T-helper 1 cell treated with Interleukin-12 subunit alpha and Interleukin-12 subunit beta and Interleukin-4 antibody, amounts not matched to agents 30 μg/mL and 1 μg/mL, for 36 hours (primary cell): ENCODE data around the gene TRIM60.
"Not testable (repeated sequence)": the region's sequence is repeated elsewhere in the genome, so short reads cannot be mapped to it uniquely, and the experiment has no call there.

Experiments
- H3K27ac Mint-ChIP-seq: one replicate; pipeline ENCODE4 v1.8.0; 2021; ENCODE audit warnings: mild to moderate bottlenecking, mixed read lengths
- H3K27me3 Mint-ChIP-seq: one replicate; pipeline ENCODE4 v1.8.0; 2021; ENCODE audit warnings: low read depth, mixed read lengths
- H3K36me3 Mint-ChIP-seq: one replicate; pipeline ENCODE4 v1.8.0; 2021; ENCODE audit warnings: low read depth, mixed read lengths
- H3K4me1 Mint-ChIP-seq: one replicate; pipeline ENCODE4 v1.8.0; 2021; ENCODE audit warnings: low read depth, mixed read lengths
- H3K4me3 Mint-ChIP-seq: one replicate; pipeline ENCODE4 v1.8.0; 2021; ENCODE audit warnings: mild to moderate bottlenecking, moderate library complexity, mixed read lengths
- H3K9me3 Mint-ChIP-seq: one replicate; pipeline ENCODE4 v1.8.0; 2021; ENCODE audit warnings: mixed read lengths

Gene TRIM60

DNA sequence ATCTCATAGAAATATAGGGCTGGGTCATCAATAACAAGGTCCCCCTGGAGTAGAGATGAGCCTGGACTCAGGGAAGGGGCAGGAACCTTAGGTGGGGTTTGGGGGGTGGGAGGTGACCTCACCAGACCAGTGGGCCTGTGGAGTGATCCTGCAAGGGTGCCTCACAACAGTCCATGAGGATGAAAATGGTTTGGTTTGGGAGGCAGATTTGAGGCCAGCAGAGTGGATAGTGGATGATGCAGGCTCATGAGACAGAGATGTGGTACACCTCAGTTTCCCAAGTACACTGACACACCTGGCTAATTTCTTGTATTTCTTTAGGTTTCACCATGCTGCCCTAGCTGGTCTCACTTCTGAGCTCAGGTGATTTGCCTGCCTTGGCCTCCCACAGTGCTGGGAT lies 18.1 kb upstream of the TRIM60 start:
- peaks cover 14% of the 10 kb centered on the region for H3K4me1 Mint-ChIP-seq

DNA sequence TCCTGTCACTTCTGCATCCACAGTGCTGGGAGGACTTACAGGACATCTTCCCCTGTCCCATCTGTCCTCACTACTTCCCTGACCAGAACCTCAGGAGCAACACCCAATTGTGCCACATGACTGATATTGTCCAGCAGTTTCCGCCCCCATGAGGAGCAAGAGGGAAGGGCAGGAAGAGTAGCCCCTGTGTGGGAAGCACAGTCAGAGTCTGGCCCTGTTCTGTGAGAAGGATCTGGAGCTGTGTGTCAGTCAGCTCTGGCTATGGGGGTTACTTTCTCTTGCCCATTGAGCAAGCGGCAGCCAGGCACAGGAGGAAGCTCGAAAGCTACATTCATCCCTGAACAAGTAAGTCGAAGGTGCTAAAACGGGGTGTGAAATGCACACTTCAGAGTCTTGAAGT lies 14.8 kb upstream of the TRIM60 start:
- Mint-ChIP-seq H3K9me3 (no peaks in the 10 kb centered on the region), H3K4me3 (no peak overlapping the region), H3K27ac (no peak overlapping the region), H3K4me1 (no peaks in the 10 kb centered on the region), H3K27me3 (peaks cover 26% of the 10 kb centered on the region), H3K36me3 (no peaks in the 10 kb centered on the region)

More for the DNA sequence above, 18.1 kb upstream of the TRIM60 start:
- Mint-ChIP-seq H3K36me3 (no peaks in the 10 kb centered on the region), H3K9me3 (no peaks in the 10 kb centered on the region), H3K27me3 (peaks cover 47% of the 10 kb centered on the region), H3K4me3 (no peak overlapping the region), H3K27ac (no peak overlapping the region)

DNA sequence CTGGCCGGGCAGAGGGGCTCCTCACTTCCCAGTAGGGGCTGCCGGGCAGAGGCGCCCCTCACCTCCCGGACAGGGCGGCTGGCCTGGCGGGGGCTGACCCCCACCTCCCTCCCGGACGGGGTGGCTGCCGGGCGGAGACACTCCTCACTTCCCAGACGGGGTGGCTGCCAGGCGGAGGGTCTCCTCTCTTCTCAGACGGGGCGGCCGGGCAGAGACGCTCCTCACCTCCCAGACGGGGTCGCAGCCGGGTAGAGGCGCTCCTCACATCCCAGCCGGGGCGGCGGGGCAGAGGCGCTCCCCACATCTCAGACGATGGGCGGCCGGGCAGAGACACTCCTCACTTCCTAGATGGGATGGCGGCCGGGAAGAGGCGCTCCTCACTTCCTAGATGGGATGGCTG lies 11.8 kb upstream of the TRIM60 start:
- not testable (repeated sequence) for H3K36me3 Mint-ChIP-seq, H3K27ac Mint-ChIP-seq, H3K4me1 Mint-ChIP-seq, H3K4me3 Mint-ChIP-seq, H3K9me3 Mint-ChIP-seq
- H3K27me3 Mint-ChIP-seq = peaks cover 21% of the 10 kb centered on the region

DNA sequence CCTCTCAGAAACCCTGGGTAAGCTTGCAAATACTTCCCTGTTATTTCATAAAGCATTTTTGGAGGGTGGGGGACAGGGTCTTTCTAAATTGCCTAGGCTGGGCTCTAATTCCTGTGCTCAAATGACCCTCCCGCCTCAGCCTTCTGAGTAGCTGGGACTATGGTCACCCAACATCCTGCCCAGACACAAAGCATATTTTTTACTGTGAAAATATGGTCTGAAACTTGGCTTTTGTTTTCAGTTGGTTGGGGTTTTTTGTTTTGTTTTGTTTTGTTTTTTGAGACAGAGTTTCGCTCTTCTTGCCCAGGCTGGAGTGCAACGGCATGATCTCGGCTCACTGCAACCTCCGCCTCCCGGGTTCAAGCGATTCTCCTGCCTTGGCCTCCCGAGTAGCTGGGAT lies 6.0 kb upstream of the TRIM60 start:
- not testable (repeated sequence) for H3K9me3 Mint-ChIP-seq, H3K27me3 Mint-ChIP-seq, H3K4me1 Mint-ChIP-seq, H3K36me3 Mint-ChIP-seq, H3K4me3 Mint-ChIP-seq, H3K27ac Mint-ChIP-seq

DNA sequence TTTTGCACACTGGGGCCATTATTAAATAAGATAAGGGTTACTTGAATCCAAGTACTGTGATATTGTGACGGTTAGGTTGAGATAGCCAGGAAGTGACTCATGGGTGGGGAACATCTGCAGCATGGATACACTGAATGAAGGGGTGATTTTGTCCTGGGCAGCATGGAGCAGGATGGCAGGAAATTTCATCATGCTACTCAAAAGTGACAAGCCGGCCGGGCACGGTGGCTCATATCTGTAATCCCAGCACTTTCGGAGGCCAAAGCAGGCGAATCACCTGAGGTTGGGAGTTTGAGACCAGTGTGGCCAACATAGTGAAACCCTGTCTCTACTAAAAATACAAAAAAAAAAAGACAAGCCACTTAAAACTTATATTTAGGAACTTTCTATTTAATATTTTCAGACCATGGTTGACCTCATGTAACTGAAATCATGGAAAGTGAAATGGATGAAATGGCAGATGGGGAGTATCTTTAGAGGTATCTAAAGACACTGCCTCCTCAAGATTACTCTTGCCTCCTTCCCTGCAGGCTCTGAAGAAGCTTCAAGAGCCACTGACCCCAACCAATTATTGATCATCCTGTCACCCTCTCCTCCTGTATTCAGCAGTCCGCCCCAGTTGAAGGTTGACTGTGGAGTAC lies 3.9 kb upstream of the TRIM60 start:
- Mint-ChIP-seq H3K9me3 (no peaks in the 10 kb centered on the region), H3K36me3 (no peaks in the 10 kb centered on the region), H3K4me3 (no peak overlapping the region)

DNA sequence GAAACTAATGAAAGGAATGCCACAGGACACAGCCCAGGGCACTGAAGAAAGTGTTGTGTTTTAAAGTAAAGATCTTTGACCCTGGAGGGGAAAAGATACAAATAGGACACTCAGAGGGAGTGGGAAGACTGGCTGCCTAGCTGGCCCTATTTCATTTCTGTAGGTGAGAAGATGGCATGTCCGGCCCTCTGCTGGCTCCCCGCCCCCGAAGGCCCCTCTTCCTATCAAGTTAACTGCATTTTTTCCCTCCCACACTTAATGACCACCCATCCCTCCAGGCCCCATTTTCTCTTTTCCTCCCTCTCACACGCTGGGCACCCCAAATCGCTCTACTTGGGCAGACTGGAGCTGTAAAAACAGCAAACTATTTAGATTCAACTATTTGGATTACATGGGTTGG lies 16.4 kb downstream of the TRIM60 start:
- no peaks in the 10 kb centered on the region for H3K36me3 Mint-ChIP-seq
- H3K4me1 Mint-ChIP-seq = no peaks in the 10 kb centered on the region
- H3K9me3 Mint-ChIP-seq = no peaks in the 10 kb centered on the region
- no peak overlapping the region for H3K4me3 Mint-ChIP-seq
- peaks cover 5% of the 10 kb centered on the region for H3K27me3 Mint-ChIP-seq
- no peak overlapping the region for H3K27ac Mint-ChIP-seq

More for the DNA sequence above, 3.9 kb upstream of the TRIM60 start:
- Mint-ChIP-seq H3K27ac (no peak overlapping the region), H3K4me1 (no peaks in the 10 kb centered on the region), H3K27me3 (peaks cover 7% of the 10 kb centered on the region)

DNA sequence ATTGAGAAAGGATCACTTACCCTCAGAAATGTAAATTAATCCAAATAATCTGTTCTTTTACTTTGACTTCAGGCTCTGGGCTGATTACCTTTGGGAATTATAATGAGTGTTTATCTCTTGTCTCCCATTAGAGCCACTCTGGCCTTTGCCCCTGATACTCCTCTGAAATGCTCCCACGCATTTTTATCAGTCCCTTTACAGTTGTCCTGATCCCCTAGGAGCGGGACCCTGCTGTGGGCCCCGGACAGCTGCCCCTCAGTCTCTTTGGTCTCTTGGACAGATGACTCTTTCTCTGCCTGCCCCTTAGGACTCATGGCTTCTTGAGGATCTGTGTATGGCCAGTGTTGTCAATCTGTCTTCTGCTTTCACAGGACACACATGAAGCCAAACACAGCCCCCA lies 20.8 kb downstream of the TRIM60 start:
- no peaks in the 10 kb centered on the region for H3K4me1 Mint-ChIP-seq
- H3K36me3 Mint-ChIP-seq = no peaks in the 10 kb centered on the region
- no peak overlapping the region for H3K27ac Mint-ChIP-seq
- no peak overlapping the region for H3K4me3 Mint-ChIP-seq
- H3K27me3 Mint-ChIP-seq = no peaks in the 10 kb centered on the region
- H3K9me3 Mint-ChIP-seq = no peaks in the 10 kb centered on the region

DNA sequence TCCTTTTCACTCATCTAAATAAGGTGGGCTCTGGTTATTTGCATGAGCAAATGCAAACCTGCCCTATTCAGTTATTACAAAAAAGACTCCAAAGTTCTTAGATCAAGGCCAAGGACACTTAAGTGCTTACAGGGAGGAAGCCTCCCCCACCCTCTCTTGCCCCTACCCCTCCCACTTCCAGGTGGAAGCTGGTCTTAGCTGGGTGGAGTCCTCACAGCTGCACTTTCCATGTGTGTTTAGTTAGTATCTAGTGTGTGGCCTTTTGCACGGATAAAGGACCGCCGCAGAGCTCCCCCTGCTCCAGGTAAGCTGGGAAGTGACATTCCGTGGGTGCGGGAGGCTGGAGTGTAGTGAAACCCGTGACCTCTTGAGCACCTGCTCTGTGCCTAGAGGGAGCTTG lies 21.8 kb downstream of the TRIM60 start, which contains the start of gene TRIM75:
TSS of gene TRIM75 (plus strand) at position 222 of the 400 bp plus-strand sequence. CDS start 5,282 bp downstream, outside the sequence.
- Mint-ChIP-seq H3K4me3 (no peak within 1 kb of the TSS), H3K9me3 (no peaks in the 10 kb centered on the region), H3K27ac (no peak within 1 kb of the TSS), H3K4me1 (no peaks in the 10 kb centered on the region), H3K36me3 (no peaks in the 10 kb centered on the region), H3K27me3 (no peaks in the 10 kb centered on the region)

DNA sequence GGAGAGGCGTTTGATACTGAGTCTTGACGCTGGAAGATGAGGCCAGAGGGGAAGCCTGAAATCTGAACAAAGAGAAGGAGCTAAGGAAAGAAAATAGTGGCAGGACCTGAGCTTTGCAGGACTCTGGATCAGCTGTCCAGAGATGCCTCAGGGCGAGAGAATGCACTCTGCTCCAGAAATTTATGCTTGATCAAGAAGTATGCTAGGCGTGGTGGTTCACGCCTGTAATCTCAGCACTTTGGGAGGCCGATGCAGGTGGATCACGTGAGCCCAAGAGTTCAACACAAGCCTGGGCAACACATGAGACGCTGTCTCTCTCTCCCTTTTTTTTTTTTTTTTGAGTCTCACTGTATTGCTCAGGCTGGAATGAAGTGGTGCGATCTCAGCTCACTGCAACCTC lies 23.8 kb downstream of the TRIM60 start:
- Mint-ChIP-seq H3K9me3 (no peaks in the 10 kb centered on the region), H3K27me3 (no peaks in the 10 kb centered on the region), H3K36me3 (no peaks in the 10 kb centered on the region), H3K4me3 (no peak overlapping the region), H3K4me1 (no peaks in the 10 kb centered on the region), H3K27ac (no peak overlapping the region)

DNA sequence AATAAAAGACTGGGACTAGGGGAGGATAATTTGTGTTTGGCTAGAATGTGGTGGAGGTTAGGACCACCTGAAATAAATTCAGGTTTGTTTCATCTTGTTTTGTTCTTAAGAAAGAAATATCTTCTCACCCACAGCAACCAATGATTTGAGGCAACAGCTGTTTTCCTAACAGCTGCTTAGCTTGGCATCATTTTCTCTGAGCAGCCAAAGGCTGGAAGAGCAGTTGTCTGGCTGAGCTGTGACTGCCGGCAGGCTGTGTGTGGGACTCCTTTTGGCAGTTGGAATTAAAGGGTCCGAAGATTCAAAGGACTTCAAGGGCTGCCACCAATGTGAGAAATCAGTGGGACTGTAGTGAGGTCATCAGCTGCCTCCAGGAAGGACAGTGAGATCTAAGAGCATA lies 26.9 kb downstream of the TRIM60 start:
- H3K27me3 Mint-ChIP-seq = no peaks in the 10 kb centered on the region
- H3K27ac Mint-ChIP-seq = no peak overlapping the region
- no peaks in the 10 kb centered on the region for H3K9me3 Mint-ChIP-seq
- H3K4me3 Mint-ChIP-seq = no peak overlapping the region
- no peaks in the 10 kb centered on the region for H3K36me3 Mint-ChIP-seq
- H3K4me1 Mint-ChIP-seq = no peaks in the 10 kb centered on the region

DNA sequence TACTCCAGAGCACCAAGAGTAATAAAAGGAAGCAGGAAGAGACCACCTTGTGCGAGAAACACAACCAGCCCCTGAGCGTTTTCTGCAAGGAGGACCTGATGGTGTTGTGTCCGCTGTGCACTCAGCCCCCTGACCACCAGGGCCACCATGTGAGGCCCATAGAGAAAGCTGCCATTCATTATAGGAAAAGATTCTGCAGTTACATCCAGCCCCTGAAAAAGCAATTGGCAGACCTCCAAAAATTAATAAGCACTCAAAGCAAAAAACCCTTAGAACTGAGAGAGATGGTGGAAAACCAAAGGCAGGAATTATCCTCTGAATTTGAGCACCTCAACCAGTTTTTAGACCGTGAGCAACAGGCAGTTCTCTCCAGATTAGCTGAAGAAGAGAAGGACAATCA lies 27.6 kb downstream of the TRIM60 start:
- H3K4me3 Mint-ChIP-seq = no peak overlapping the region
- no peaks in the 10 kb centered on the region for H3K27me3 Mint-ChIP-seq
- no peaks in the 10 kb centered on the region for H3K4me1 Mint-ChIP-seq
- no peaks in the 10 kb centered on the region for H3K9me3 Mint-ChIP-seq
- H3K36me3 Mint-ChIP-seq = no peaks in the 10 kb centered on the region
- H3K27ac Mint-ChIP-seq = no peak overlapping the region

DNA sequence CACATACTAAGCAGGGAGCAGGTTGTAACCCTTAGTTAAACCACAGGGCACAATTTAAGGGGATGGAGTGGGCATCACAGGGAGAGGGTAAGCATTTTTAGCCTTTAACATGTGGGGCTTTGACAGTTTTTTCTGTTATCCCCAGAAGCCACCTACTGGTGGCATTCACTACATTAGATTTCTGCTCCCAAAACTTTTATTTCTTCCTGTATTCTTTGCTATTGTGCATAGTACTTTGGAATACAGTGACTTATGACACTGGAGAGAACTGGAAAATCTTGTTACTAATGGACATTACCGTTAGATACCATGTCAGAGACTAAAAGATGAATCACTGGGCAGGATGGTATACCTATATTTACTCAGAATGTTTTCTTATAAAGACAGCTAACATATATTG lies 29.1 kb downstream of the TRIM60 start:
- H3K9me3 Mint-ChIP-seq = no peaks in the 10 kb centered on the region

DNA sequence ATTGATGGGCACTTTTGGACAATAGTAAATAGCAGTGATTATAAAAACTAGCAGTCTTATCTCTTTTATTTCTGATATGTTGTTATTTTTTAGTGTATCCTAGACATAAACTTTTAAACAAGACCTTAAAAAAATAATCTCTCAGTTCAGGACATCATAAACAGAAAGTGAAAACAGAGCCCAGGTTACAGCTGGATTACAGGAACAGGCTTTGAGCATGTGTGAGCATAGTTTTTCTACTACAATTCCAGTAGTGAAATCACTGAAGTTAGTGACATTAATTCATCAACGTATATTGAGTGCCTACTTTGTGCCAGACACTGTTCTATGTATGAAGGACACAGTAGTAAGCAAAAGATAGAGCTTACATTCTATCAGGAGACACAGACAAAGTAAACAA lies 38.8 kb downstream of the TRIM60 start:
- no peaks in the 10 kb centered on the region for H3K36me3 Mint-ChIP-seq
- no peak overlapping the region for H3K4me3 Mint-ChIP-seq
- no peak overlapping the region for H3K27ac Mint-ChIP-seq
- H3K4me1 Mint-ChIP-seq = peaks cover 6% of the 10 kb centered on the region
- no peaks in the 10 kb centered on the region for H3K9me3 Mint-ChIP-seq
- no peaks in the 10 kb centered on the region for H3K27me3 Mint-ChIP-seq

More for the DNA sequence above, 29.1 kb downstream of the TRIM60 start:
- no peaks in the 10 kb centered on the region for H3K4me1 Mint-ChIP-seq
- no peaks in the 10 kb centered on the region for H3K27me3 Mint-ChIP-seq
- H3K27ac Mint-ChIP-seq = no peak overlapping the region
- H3K4me3 Mint-ChIP-seq = no peak overlapping the region
- H3K36me3 Mint-ChIP-seq = no peaks in the 10 kb centered on the region

DNA sequence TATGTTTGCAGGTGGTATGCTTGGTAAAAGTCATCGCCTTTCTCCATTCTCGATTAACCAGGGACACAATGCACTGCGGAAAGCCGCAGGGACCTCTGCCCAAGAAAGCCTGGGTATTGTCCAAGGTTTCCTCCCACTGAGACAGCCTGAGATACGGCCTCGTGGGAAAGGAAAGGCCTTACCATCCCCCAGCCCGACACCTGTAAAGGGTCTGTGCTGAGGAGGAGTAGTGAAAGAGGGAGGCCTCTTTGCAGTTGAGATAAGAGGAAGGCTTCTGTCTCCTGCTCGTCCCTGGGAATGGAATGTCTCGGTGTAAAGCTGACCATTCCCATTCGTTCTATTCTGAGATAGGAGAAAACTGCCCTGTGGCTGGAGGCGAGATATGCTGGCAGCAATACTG lies 41.5 kb downstream of the TRIM60 start:
- H3K4me1 Mint-ChIP-seq = peaks cover 11% of the 10 kb centered on the region
- H3K27ac Mint-ChIP-seq, H3K4me3 Mint-ChIP-seq, H3K36me3 Mint-ChIP-seq, H3K27me3 Mint-ChIP-seq, H3K9me3 Mint-ChIP-seq: not testable (repeated sequence)

DNA sequence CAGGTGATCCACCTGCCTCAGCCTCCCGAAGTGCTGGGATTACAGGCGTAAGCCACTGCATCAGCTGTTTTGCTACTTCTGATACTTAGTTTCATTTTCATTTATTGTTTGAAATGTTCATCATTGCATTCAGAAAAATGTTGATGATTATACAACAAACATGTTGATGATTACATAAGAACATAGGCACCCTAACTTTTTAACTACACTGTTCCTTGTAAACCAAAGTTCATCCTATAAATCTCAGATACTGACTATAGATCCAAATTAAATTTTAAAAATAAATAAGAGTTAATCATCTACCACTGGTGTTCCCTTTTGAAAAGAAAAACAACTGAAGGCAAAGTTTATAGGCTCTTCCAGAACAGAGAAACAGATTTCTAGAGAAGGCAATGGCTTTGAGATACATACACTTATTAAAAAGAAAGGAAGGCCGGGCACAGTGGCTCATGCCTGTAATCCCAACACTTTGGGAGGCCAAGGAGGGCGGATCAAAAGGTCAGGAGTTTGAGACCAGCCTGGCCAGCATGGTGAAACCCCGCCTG lies 45.3 kb downstream of the TRIM60 start:
- no peaks in the 10 kb centered on the region for H3K27me3 Mint-ChIP-seq
- H3K36me3 Mint-ChIP-seq = no peaks in the 10 kb centered on the region

DNA sequence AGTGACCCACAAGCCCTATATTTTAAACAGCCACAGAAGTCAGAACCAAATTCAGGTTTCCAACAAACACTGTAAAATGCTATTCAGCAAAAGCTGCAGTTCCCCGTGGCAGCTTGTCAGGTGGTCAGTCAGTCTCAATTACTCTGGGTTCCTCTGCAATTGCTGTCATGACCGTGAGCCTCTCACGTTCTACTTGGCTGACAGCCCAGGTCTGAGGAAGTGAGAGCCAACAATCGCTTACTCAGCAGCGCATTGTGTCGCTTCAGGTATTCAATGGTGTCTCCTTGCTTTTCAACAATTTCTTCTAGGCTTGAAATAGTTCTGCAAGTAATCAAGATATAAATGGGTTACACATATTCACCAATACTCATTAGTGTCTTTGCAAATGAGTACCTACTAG lies 47.7 kb downstream of the TRIM60 start:
- no peaks in the 10 kb centered on the region for H3K9me3 Mint-ChIP-seq
- H3K36me3 Mint-ChIP-seq = no peaks in the 10 kb centered on the region
- peaks cover 5% of the 10 kb centered on the region for H3K4me1 Mint-ChIP-seq
- H3K27ac Mint-ChIP-seq = no peak overlapping the region
- no peak overlapping the region for H3K4me3 Mint-ChIP-seq
- H3K27me3 Mint-ChIP-seq = no peaks in the 10 kb centered on the region

More for the DNA sequence above, 45.3 kb downstream of the TRIM60 start:
- H3K4me1 Mint-ChIP-seq = peaks cover 5% of the 10 kb centered on the region
- no peaks in the 10 kb centered on the region for H3K9me3 Mint-ChIP-seq
- no peak overlapping the region for H3K4me3 Mint-ChIP-seq
- no peak overlapping the region for H3K27ac Mint-ChIP-seq
